Mesendoderm (in vitro differentiated cells): ENCODE results near the gene SBNO2.

Source experiments
- DNase-seq: peaks from one replicate; pipeline ENCODE4 v3.0.0; 2013
- H2AK5ac ChIP-seq: 2 replicates; pipeline ENCODE4 v1.6.1; 2013; ENCODE audit warnings: low read length, inconsistent platforms
- H2BK120ac ChIP-seq: 2 replicates; pipeline ENCODE4 v1.6.1; 2013; ENCODE audit warnings: low read depth, mild to moderate bottlenecking, low read length, moderate library complexity, mixed read lengths
- H2BK15ac ChIP-seq: replicated peaks from 2 replicates; pipeline ENCODE4 v1.6.1; 2013; ENCODE audit warnings: low read depth, mild to moderate bottlenecking, moderate library complexity
- H2BK5ac ChIP-seq: 2 replicates; pipeline ENCODE4 v1.6.1; 2013; ENCODE audit warnings: low read length, inconsistent platforms
- H3K18ac ChIP-seq: 2 replicates; pipeline ENCODE4 v1.6.1; 2013; ENCODE audit warnings: mild to moderate bottlenecking, low read length, mixed read lengths
- H3K23ac ChIP-seq: one replicate; pipeline ENCODE4 v1.6.1; 2013; ENCODE audit warnings: low read length
- H3K27ac ChIP-seq: 2 replicates; pipeline ENCODE4 v1.5.1; 2013; ENCODE audit warnings: low read depth, mild to moderate bottlenecking, inconsistent platforms, low read length, moderate library complexity
- H3K27me3 ChIP-seq: 2 replicates; pipeline ENCODE4 v1.6.1; 2013; ENCODE audit warnings: low read length, control low read depth, mild to moderate bottlenecking, inconsistent platforms; ENCODE audit not compliant: insufficient read depth, poor library complexity
- H3K36me3 ChIP-seq: 2 replicates; pipeline ENCODE4 v1.6.1; 2013; ENCODE audit warnings: low read length, inconsistent platforms; ENCODE audit not compliant: control insufficient read depth, insufficient read depth
- H3K4ac ChIP-seq: one replicate; pipeline ENCODE4 v1.6.1; 2013; ENCODE audit warnings: low read depth, mild to moderate bottlenecking, low read length, moderate library complexity
- H3K4me1 ChIP-seq: 2 replicates; pipeline ENCODE4 v1.6.1; 2013; ENCODE audit warnings: low read depth, low read length, inconsistent platforms; ENCODE audit not compliant: control insufficient read depth
- H3K4me2 ChIP-seq: 2 replicates; pipeline ENCODE4 v1.6.1; 2013; ENCODE audit warnings: low read length
- H3K4me3 ChIP-seq: 2 replicates; pipeline ENCODE4 v1.5.1; 2013; ENCODE audit warnings: mild to moderate bottlenecking, low read length
- H3K56ac ChIP-seq: one replicate; pipeline ENCODE4 v1.6.1; 2013; ENCODE audit warnings: low read length
- H3K79me1 ChIP-seq: 2 replicates; pipeline ENCODE4 v1.6.1; 2013; ENCODE audit warnings: low read length, inconsistent platforms
- H3K79me2 ChIP-seq: 2 replicates; pipeline ENCODE4 v1.6.1; 2013; ENCODE audit warnings: mild to moderate bottlenecking, low read length; ENCODE audit not compliant: control insufficient read depth, insufficient read depth
- H3K9ac ChIP-seq: 2 replicates; pipeline ENCODE4 v1.6.1; 2013; ENCODE audit warnings: low read length, inconsistent platforms
- H4K5ac ChIP-seq: one replicate; pipeline ENCODE4 v1.6.1; 2013; ENCODE audit warnings: low read length
- H4K8ac ChIP-seq: one replicate; pipeline ENCODE4 v1.6.1; 2013; ENCODE audit warnings: low read depth, mild to moderate bottlenecking, control low read depth, low read length, moderate library complexity
- WGBS: extraction: QIAGEN DNeasy Blood & Tissue Kit; methylation state at CpG from one replicate; pipeline ENCODE4 v1.1.7; 2013; ENCODE audit warnings: low lambda C conversion rate, missing lambda C conversion rate; ENCODE audit not compliant: insufficient coverage; ENCODE audit errors: extremely low coverage; 5-methylcytosine and 5-hydroxymethylcytosine counted together

SBNO2 gene

GRCh38 chr19:1146412-1146699 is 27.7 kb downstream of the SBNO2 start:
- Histone ChIP-seq H3K79me1 (no peaks in the 10 kb centered on the region), H3K56ac (no peak overlapping the region), H4K5ac (no peak overlapping the region), H3K4me3 (no peak overlapping the region), H3K79me2 (no peaks in the 10 kb centered on the region), H3K4ac (no peak overlapping the region), H2BK15ac (no peak overlapping the region), H2BK120ac (no peak overlapping the region), H3K36me3 (no peaks in the 10 kb centered on the region), H2BK5ac (no peak overlapping the region), H3K18ac (no peak overlapping the region), H2AK5ac (no peak overlapping the region), H3K23ac (no peak overlapping the region), H4K8ac (no peak overlapping the region), H3K4me1 (peaks cover 3% of the 10 kb centered on the region), H3K27ac (no peak overlapping the region), H3K9ac (no peak overlapping the region), H3K27me3 (no peaks in the 10 kb centered on the region), H3K4me2 (no peak overlapping the region)
- DNase-seq, result no peak
- WGBS, result no CpG with 5 or more reads among the region's 13 CpGs

GRCh38 chr19:1145635-1146411 is 28.2 kb downstream of the SBNO2 start:
- no peak overlapping the region for H3K4me3 ChIP-seq
- H3K79me2 ChIP-seq, result no peaks in the 10 kb centered on the region
- no peak overlapping the region for H3K4ac ChIP-seq
- no peak overlapping the region for H2BK5ac ChIP-seq
- no peak for DNase-seq
- no peaks in the 10 kb centered on the region for H3K79me1 ChIP-seq
- H3K36me3 ChIP-seq, result no peaks in the 10 kb centered on the region
- no peaks in the 10 kb centered on the region for H3K27me3 ChIP-seq
- H3K56ac ChIP-seq, result no peak overlapping the region
- no peak overlapping the region for H4K5ac ChIP-seq
- H3K18ac ChIP-seq, result no peak overlapping the region
- no peak overlapping the region for H3K23ac ChIP-seq
- H3K4me1 ChIP-seq, result peaks cover 3% of the 10 kb centered on the region
- no peak overlapping the region for H2AK5ac ChIP-seq
- no peak overlapping the region for H2BK15ac ChIP-seq
- no peak overlapping the region for H3K4me2 ChIP-seq
- no peak overlapping the region for H2BK120ac ChIP-seq
- H4K8ac ChIP-seq, result no peak overlapping the region
- WGBS, result no CpG with 5 or more reads among the region's 26 CpGs
- no peak overlapping the region for H3K9ac ChIP-seq
- H3K27ac ChIP-seq, result no peak overlapping the region

GRCh38 chr19:1144741-1145140 is 29.3 kb downstream of the SBNO2 start:
- Histone ChIP-seq H2BK120ac (no peak overlapping the region), H2BK5ac (no peak overlapping the region), H3K9ac (no peak overlapping the region), H3K4me1 (peaks cover 3% of the 10 kb centered on the region), H4K8ac (no peak overlapping the region), H3K23ac (no peak overlapping the region), H4K5ac (no peak overlapping the region), H3K18ac (no peak overlapping the region), H3K79me1 (no peaks in the 10 kb centered on the region), H3K4me2 (no peak overlapping the region), H3K4me3 (no peak overlapping the region), H2AK5ac (no peak overlapping the region), H3K79me2 (no peaks in the 10 kb centered on the region), H3K36me3 (no peaks in the 10 kb centered on the region), H3K27ac (no peak overlapping the region), H3K27me3 (no peaks in the 10 kb centered on the region), H3K4ac (no peak overlapping the region), H2BK15ac (no peak overlapping the region), H3K56ac (no peak overlapping the region)
- DNase-seq, result no peak
- no CpG with 5 or more reads among the region's 1 CpG for WGBS

- no peak overlapping the region for H3K4me3 ChIP-seq
- H3K4me1 ChIP-seq, result peaks cover 3% of the 10 kb centered on the region
- H3K79me1 ChIP-seq, result no peaks in the 10 kb centered on the region
- no peaks in the 10 kb centered on the region for H3K79me2 ChIP-seq
- H3K4ac ChIP-seq, result no peak overlapping the region
- H3K18ac ChIP-seq, result no peak overlapping the region
- H2BK15ac ChIP-seq, result no peak overlapping the region
- no CpG with 5 or more reads among the region's 33 CpGs for WGBS
- H4K5ac ChIP-seq, result no peak overlapping the region
- no peak overlapping the region for H2BK5ac ChIP-seq
- H3K23ac ChIP-seq, result no peak overlapping the region
- no peak overlapping the region for H3K4me2 ChIP-seq
- H2AK5ac ChIP-seq, result no peak overlapping the region
- H3K36me3 ChIP-seq, result no peaks in the 10 kb centered on the region
- no peaks in the 10 kb centered on the region for H3K27me3 ChIP-seq
- H3K9ac ChIP-seq, result no peak overlapping the region
- H3K27ac ChIP-seq, result no peak overlapping the region
- H2BK120ac ChIP-seq, result no peak overlapping the region
- H4K8ac ChIP-seq, result no peak overlapping the region
- no peak for DNase-seq
- no peak overlapping the region for H3K56ac ChIP-seq
Observed at GRCh38 chr19:1143828-1144399, 30.2 kb downstream of the SBNO2 start.

- Histone ChIP-seq H4K8ac (no peak overlapping the region), H3K36me3 (no peaks in the 10 kb centered on the region), H3K27me3 (no peaks in the 10 kb centered on the region), H3K56ac (no peak overlapping the region), H3K18ac (no peak overlapping the region), H3K79me2 (no peaks in the 10 kb centered on the region), H2AK5ac (no peak overlapping the region), H3K4me1 (peaks cover 2% of the 10 kb centered on the region), H3K4ac (no peak overlapping the region), H2BK120ac (no peak overlapping the region), H3K9ac (no peak overlapping the region), H3K4me2 (no peak overlapping the region), H4K5ac (no peak overlapping the region), H2BK5ac (no peak overlapping the region), H3K4me3 (no peak overlapping the region), H3K79me1 (no peaks in the 10 kb centered on the region), H3K27ac (no peak overlapping the region), H3K23ac (no peak overlapping the region), H2BK15ac (no peak overlapping the region)
- no peak for DNase-seq
- WGBS, result 100% methylated on average over 1 of the region's 5 CpGs
Observed at GRCh38 chr19:1141944-1142343, 32.1 kb downstream of the SBNO2 start.
